NCI-H1417 (cell line): ENCODE measurements around the gene TLL2.

Source experiments
- DNase-seq, 3 experiments: peaks; one replicate each; lab custom pipeline; 2025; lab: John Stamatoyannopoulos, UW

TLL2 gene

GRCh38 chr10:96389785-96390184 lies 123.9 kb downstream of the TLL2 start:
- DNase-seq, result no peak

- no peak for DNase-seq
Observed at GRCh38 chr10:96387601-96388000, 126.1 kb downstream of the TLL2 start.

GRCh38 chr10:96387161-96387560 lies 126.6 kb downstream of the TLL2 start:
- no peak for DNase-seq

- DNase-seq, result no peak
Observed at GRCh38 chr10:96384506-96384905, 129.2 kb downstream of the TLL2 start.

- DNase-seq, result no peak
Observed at GRCh38 chr10:96380821-96381220, 132.9 kb downstream of the TLL2 start.

GRCh38 chr10:96379758-96380157 lies 134.0 kb downstream of the TLL2 start:
- DNase-seq, result no peak

- no peak for DNase-seq
Observed at GRCh38 chr10:96378741-96379140, 135.0 kb downstream of the TLL2 start.

GRCh38 chr10:96377816-96378294 lies 135.9 kb downstream of the TLL2 start:
- DNase-seq, result no peak

GRCh38 chr10:96376483-96376882 lies 137.2 kb downstream of the TLL2 start:
- DNase-seq, result no peak

GRCh38 chr10:96374985-96375830 lies 138.5 kb downstream of the TLL2 start:
- DNase-seq, result peak; percentile 79 to 90 (median 87)

GRCh38 chr10:96374639-96374984 lies 139.1 kb downstream of the TLL2 start:
- peak in 1 of 3 experiments; percentile 24 for DNase-seq

- DNase-seq, result no peak
Observed at GRCh38 chr10:96374004-96374403, 139.7 kb downstream of the TLL2 start.

- no peak for DNase-seq
Observed at GRCh38 chr10:96371356-96371755, 142.4 kb downstream of the TLL2 start.

GRCh38 chr10:96370584-96371157 lies 143.1 kb downstream of the TLL2 start:
- peak; percentile 12 to 59 (median 48) for DNase-seq

- no peak for DNase-seq
Observed at GRCh38 chr10:96369890-96370583, 143.7 kb downstream of the TLL2 start.

GRCh38 chr10:96368971-96369370 lies 144.8 kb downstream of the TLL2 start:
- DNase-seq, result no peak

GRCh38 chr10:96367470-96367869 lies 146.3 kb downstream of the TLL2 start:
- DNase-seq, result no peak

- DNase-seq, result no peak
Observed at GRCh38 chr10:96366508-96366907, 147.2 kb downstream of the TLL2 start.

GRCh38 chr10:96365571-96365970 lies 148.2 kb downstream of the TLL2 start:
- no peak for DNase-seq

- no peak for DNase-seq
Observed at GRCh38 chr10:96360766-96361165, 153.0 kb downstream of the TLL2 start.

- DNase-seq, result no peak
Observed at GRCh38 chr10:96360331-96360730, 153.4 kb downstream of the TLL2 start.

- DNase-seq, result no peak
Observed at GRCh38 chr10:96359616-96360015, 154.1 kb downstream of the TLL2 start.
